Subcutaneous adipose tissue (tissue), 4 donors: ENCODE data around the gene DNAJC15. TPM values are rescaled to one million over a fixed set of nuclear protein-coding genes. Genes with fewer than 3 reads are reported as not detected.

ENCODE experiments used
- CTCF ChIP-seq: fragments of 450-650 bp; IDR thresholded peaks from one replicate; pipeline ENCODE4 v1.5.1; 2016; ENCODE audit warnings: low read depth, mild to moderate bottlenecking, control low read depth, antibody characterized with exemption, moderate library complexity
- total RNA-seq, 4 donors: library from RNA; depleted of rRNA; stranded (reverse); fragments of >200 nt; gene quantifications; one replicate each; pipeline ENCODE4 v1.1.0, GENCODE V29; 2016

DNAJC15 gene
- total RNA-seq, 4 donors from 2014 or later: 4.3 to 16.0 (median 10.3) TPM

GRCh38 chr13:43146400-43146799 is 123.0 kb downstream of the DNAJC15 start:
- TF ChIP-seq CTCF: no peak

GRCh38 chr13:43150369-43151207 is 127.2 kb downstream of the DNAJC15 start:
- no peak for TF ChIP-seq CTCF

GRCh38 chr13:43153436-43154090 is 130.2 kb downstream of the DNAJC15 start:
- TF ChIP-seq CTCF: no peak

- TF ChIP-seq CTCF: no peak
Measured at GRCh38 chr13:43154156-43154651, 130.8 kb downstream of the DNAJC15 start.

- TF ChIP-seq CTCF: no peak
Measured at GRCh38 chr13:43154839-43155238, 131.5 kb downstream of the DNAJC15 start.

GRCh38 chr13:43156916-43157315 is 133.5 kb downstream of the DNAJC15 start:
- TF ChIP-seq CTCF: no peak

GRCh38 chr13:43157796-43158195 is 134.4 kb downstream of the DNAJC15 start:
- TF ChIP-seq CTCF: no peak
